NCI-H146 treated with DMSO at 0.1 percent for 48 hours (cell line): ENCODE results near the gene ELF2.
"Not testable (repeated sequence)": the region's sequence is repeated elsewhere in the genome, so short reads cannot be mapped to it uniquely, and the experiment has no call there.

Experiments used
- DNase-seq: peaks from one replicate; lab custom pipeline; 2025; ENCODE audit not compliant: unreplicated experiment; lab: John Stamatoyannopoulos, UW

The ELF2 gene

DNA sequence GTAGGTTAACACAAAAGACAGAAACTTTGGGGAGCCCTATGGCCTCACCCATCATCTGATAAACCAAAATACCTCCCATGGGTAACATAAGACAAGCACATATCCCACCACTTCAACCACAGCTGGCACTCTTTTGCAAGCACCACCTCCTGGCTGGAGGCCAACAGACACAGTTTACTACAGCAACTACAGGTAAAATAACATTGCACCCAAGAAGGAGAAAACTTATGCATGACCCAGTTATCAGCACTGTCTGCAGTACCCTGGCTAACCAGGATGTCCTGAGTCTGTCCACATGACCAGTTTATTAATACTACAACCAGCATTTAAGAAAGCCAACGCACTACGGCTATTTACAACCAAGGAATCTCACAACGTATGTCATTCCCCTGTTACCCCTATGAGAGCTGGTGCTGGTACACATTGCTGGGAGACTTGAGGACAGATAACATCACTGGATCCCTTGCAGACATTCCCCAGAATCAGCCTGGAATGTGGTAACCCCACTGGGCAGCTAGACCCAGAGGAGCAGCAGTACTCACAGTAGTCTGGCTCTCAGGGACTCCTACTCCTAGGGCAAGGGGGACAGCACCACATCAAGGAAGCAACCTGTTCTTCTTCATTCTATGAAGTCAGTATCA, 32.0 kb downstream of the ELF2 start:
- DNase-seq: no peak

DNA sequence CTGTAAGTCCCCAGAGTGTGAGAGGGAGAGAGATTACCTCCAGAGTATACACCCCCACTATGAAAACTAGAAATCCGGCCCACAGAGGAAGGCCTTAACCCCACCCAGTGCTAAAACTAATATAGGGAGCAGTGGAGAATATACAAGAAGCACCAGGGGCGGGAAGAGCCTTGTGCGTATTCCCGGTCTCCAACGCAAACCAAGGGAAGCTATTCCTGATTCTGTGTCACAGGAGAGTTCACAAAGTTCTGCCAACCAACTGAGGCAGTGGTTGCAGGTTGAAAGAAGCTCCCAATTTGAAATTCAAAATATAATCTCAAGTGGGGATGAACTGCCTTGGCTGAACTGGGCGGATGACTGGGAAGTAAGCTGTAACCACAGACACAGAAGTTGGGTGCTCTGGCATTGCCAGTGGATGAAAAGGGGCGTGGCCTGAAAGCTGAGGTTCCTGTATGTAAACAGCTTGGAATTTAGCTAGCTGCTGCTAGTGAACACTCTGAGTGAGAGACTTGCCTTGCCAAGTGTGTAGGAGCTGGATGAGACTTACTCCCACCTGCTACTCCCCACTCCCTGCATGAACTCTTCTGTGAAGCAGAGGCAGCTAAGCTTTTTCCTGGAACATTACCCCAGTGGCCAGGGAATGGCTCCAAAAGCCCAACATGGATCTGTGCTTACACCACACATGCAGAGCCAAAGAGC, 32.7 kb downstream of the ELF2 start:
- DNase-seq: no peak

DNA sequence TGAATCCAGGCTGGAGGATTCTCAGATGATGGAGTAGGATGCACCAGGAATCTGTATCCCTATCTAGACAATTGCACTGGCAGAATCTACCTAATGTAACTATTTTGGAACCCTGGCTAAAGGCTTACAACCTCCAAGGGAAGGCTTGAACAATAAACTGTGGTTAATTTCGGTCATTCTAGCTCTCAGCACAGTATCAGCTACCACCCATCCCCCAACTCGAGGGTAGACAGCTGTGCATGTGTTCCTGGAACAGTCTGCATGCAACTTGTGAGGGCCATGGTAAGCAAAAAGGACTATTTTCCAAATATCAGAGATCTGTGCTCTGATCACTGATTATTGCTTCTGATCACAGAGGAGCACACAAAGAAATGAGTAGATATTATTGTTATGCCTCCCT, 34.0 kb downstream of the ELF2 start:
- no peak for DNase-seq

GRCh38 chr4:139142087-139142486, 34.9 kb downstream of the ELF2 start:
- no peak for DNase-seq

GRCh38 chr4:139137763-139138162, 39.3 kb downstream of the ELF2 start:
- DNase-seq: no peak

GRCh38 chr4:139134403-139134802, 42.6 kb downstream of the ELF2 start:
- no peak for DNase-seq

GRCh38 chr4:139131209-139131870, 45.7 kb downstream of the ELF2 start:
- no peak for DNase-seq

- no peak for DNase-seq
These were observed 47.8 kb downstream of the ELF2 start for GRCh38 chr4:139129206-139129605.

- DNase-seq: no peak
These were observed 50.1 kb downstream of the ELF2 start for GRCh38 chr4:139126898-139127297.

DNA sequence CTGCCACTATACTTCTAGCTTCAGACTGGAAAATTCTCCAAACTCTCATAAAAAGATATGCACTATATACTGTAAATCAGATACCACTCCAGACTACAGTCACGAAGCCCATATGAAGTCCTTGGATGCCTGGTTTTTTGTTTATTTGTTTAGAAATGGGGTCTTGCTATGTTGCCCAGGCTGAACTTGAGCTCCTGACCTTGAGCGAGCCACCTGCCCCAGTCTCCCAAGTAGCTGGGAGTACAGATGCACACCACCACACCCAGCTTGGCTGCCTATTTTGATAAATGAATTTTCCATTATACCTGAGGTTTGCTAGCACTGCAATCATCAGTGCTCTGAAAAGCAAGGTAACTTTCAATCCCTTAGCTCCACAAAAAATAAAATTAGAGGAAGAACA, 53.1 kb downstream of the ELF2 start:
- no peak for DNase-seq

- no peak for DNase-seq
These were observed 58.7 kb downstream of the ELF2 start for GRCh38 chr4:139118365-139118764.

DNA sequence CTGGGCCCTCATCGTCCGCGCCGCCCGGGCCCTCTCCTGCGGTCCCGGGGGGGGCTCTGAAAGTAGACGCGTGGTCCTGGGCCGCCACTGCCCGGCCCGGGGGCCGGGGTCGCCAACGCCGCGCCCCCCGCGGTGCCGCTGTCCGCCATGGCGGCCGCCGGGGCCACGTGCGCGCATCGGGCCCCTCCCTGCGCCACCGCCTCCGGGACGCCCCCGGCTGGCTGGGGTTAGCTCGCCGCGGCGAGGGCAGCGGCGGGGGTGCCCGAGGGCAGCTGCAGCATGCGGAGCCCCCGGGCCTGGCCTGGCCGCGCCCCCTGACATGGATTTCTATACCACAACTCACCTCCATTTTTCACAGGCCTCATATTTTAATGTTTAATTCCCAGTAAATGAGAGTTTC, 61.8 kb downstream of the ELF2 start:
- no peak for DNase-seq

DNA sequence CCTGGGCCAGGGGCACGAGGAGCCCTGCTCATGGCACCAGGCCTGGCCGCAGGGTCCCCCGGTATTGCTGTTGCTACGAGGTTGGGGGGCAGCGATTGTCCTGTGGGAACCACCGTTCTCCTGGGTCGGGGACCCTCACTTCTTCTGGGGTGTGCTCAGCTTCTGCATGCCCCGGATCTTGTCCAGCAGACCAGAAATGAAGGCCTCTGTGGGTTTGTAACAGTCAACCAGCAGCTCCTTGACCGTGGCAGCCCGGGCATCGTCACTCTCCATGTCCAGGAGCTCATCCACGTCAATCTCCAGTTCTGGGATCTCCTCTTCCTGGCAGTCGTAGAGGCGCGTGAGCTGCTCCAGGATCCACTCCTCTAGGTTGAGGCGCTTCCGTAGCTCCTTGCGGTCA, 62.2 kb downstream of the ELF2 start:
- not testable (repeated sequence) for DNase-seq

- no peak for DNase-seq
These were observed 64.4 kb downstream of the ELF2 start for GRCh38 chr4:139112650-139113049.

DNA sequence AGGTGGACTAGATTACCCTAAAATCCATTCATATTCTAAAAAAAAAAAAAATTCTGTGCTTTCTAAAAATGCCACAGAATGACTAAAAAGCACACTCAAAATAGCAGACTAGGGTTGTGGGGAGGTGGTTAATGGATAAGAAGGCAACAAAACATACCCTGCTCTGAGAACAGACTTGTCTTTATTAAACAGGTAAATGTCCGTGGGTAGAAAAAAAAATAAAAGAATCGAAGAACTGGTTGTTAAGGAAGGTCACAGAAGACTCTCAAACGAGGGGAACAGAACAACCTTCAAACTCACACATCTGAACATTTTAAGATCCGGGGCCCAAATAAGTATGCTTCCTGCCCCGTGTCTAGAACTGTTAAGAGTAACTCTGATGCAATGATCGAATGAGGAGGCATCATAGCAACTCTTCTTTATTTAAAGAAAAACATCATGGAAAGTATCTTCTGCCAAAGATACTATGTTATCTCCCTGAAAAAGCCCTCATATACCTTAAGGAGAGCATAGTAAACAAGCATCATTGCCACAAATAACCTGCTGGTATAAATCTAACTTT, 68.4 kb downstream of the ELF2 start:
- no peak for DNase-seq

DNA sequence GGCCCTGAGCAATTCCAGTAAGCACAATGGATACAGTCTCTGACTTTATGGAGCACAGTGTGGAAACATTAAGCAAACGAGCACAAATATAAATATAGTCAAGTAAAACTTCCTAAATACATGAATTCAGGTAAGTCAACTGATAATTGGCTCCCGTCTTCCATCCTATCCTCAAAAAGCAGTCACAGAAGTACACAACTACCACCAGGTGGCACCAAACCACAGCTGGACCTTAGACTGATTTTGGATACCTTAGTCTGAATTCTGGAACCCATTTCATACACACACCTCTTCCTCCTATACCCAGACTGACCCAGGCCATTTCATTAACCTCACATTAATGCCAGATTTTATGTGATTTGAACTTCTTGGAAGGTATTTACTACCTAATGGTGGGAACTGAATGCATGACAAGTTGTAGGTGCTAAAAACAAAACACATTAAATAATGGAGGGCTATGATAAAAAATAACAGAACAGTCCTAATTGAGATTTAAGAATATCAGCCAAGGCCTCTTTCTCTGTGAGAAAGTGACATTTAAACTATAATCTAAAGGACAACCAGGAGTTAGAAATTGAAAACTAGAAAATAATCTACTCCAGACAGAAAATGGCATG, 77.5 kb downstream of the ELF2 start:
- DNase-seq: peak; percentile 30

DNA sequence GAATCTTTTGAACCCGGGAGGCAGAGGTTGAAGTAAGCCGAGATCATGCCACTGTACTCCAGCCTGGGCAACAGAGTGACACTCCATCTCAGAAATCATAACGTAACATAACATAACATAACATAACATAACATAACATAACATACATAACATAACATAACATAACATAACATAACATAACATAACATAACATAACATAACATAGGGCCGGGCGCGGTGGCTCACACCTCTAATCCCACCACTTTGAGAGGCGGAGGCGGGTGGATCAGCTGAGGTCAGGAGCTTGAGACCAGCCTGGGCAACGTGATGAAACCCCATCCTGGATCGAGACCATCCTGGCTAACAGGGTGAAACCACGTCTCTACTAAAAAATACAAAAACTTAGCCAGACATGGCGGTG, 84.7 kb downstream of the ELF2 start:
- no peak for DNase-seq

- DNase-seq: no peak
These were observed 91.9 kb downstream of the ELF2 start for GRCh38 chr4:139085141-139085540.

DNA sequence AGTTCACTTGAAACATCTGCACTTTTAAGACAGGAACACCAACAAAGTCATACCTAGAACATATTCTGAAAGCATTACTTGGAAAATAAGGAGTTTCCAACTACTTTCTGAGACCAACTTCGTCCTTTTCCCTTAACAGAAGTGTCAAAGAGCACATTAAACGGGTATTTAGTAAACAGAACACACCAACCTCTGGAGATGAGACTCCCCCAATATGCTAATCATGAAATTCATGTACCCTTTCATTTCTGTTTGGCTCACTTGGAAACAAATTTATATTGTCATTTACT, 92.3 kb downstream of the ELF2 start:
- DNase-seq: peak; percentile 25

GRCh38 chr4:139083956-139084803, 92.8 kb downstream of the ELF2 start:
- DNase-seq: peak; percentile 82

GRCh38 chr4:139083607-139083955, 93.4 kb downstream of the ELF2 start:
- peak; percentile 41 for DNase-seq
